PC-9 (cell line): ENCODE measurements around the gene ARIH1. TPM values are rescaled to one million over a fixed set of nuclear protein-coding genes. Genes with fewer than 3 reads are reported as not detected.
"Not testable (repeated sequence)": the region's sequence is repeated elsewhere in the genome, so short reads cannot be mapped to it uniquely, and the experiment has no call there.

Experiments
- BruUV-seq: library from RNA; stranded (reverse); fragments of 400-500 nt; replicated peaks from 2 replicates; lab custom pipeline; 2021; lab: Mats Ljungman, UMichigan
- CTCF ChIA-PET: fragments of 300-600 bp; sonication (Branson Sonifier 250); formaldehyde crosslinking; loops from one replicate; lab custom pipeline; 2022; ENCODE audit warnings: antibody characterized with exemption; lab: Charles Lee
- POLR2A ChIA-PET: fragments of 300-600 bp; sonication (Branson Sonifier 250); formaldehyde crosslinking; loops from one replicate; lab custom pipeline; 2022; ENCODE audit warnings: antibody characterized with exemption; ENCODE audit not compliant: unreplicated experiment; lab: Charles Lee
- DNase-seq, 2 experiments: peaks; one replicate each; pipeline versions ENCODE4 v3.0.0 to v3.0.0-alpha.2; 2015 to 2022; ENCODE audit warnings: mixed read lengths in 1 of 2
- H2AFZ ChIP-seq: fragments of 200-600 bp; sonication (generic); 2 replicates; pipeline ENCODE4 v1.8.1; 2017; ENCODE audit warnings: antibody characterized with exemption
- H3F3A ChIP-seq: fragments of 200-600 bp; sonication (generic); 2 replicates; pipeline ENCODE4 v1.8.1; 2017; ENCODE audit warnings: antibody characterized with exemption, mild to moderate bottlenecking, low read depth; ENCODE audit not compliant: insufficient read depth
- H3K27ac ChIP-seq: fragments of 200-600 bp; sonication (generic); 2 replicates; pipeline ENCODE4 v1.6.1; 2016; ENCODE audit warnings: mixed run types
- H3K27me3 ChIP-seq: fragments of 200-600 bp; sonication (generic); 2 replicates; pipeline ENCODE4 v1.6.1; 2016; ENCODE audit warnings: low read depth, mixed run types; ENCODE audit not compliant: insufficient read depth
- H3K36me3 ChIP-seq: fragments of 200-600 bp; sonication (generic); 2 replicates; pipeline ENCODE4 v1.6.1; 2016; ENCODE audit warnings: low read depth, mixed run types
- H3K4me1 ChIP-seq: fragments of 200-600 bp; sonication (generic); replicated peaks from 2 replicates; pipeline ENCODE4 v1.6.1; 2016; ENCODE audit warnings: mixed run types; ENCODE audit not compliant: insufficient read depth
- H3K4me2 ChIP-seq: fragments of 200-600 bp; sonication (generic); 2 replicates; pipeline ENCODE4 v1.6.1; 2017; ENCODE audit warnings: mixed run types
- H3K4me3 ChIP-seq: fragments of 200-600 bp; sonication (generic); 2 replicates; pipeline ENCODE4 v1.6.1; 2016; ENCODE audit warnings: mixed run types
- H3K79me2 ChIP-seq: fragments of 200-600 bp; sonication (generic); 2 replicates; pipeline ENCODE4 v1.6.1; 2017; ENCODE audit warnings: low read depth, mixed run types
- H3K9me2 ChIP-seq: fragments of 200-600 bp; sonication (generic); 2 replicates; pipeline ENCODE4 v1.8.1; 2017; ENCODE audit warnings: mild to moderate bottlenecking; ENCODE audit not compliant: insufficient read depth
- H3K9me3 ChIP-seq: fragments of 200-600 bp; sonication (generic); 2 replicates; pipeline ENCODE4 v1.8.1; 2016; ENCODE audit warnings: low read depth; ENCODE audit not compliant: insufficient read depth
- H4K20me1 ChIP-seq: fragments of 200-600 bp; sonication (generic); 2 replicates; pipeline ENCODE4 v1.8.1; 2017; ENCODE audit not compliant: insufficient read depth
- EZH2 ChIP-seq: fragments of 200-600 bp; sonication (generic); IDR thresholded peaks from 2 replicates; pipeline ENCODE4 v1.8.0; 2017; ENCODE audit warnings: antibody characterized with exemption, low read depth
- intact Hi-C: fragments of 100-400 bp; cut with micrococcal nuclease; formaldehyde crosslinking; loops from one replicate; pipeline ENCODE4 v1.10.0; 2022; ENCODE audit not compliant: unreplicated experiment
- total RNA-seq: library from RNA; stranded (reverse); gene quantifications from 2 replicates; pipeline ENCODE4 v1.2.3, GENCODE V29; 2021
- TF ChIP-seq, protein P1 (sequence below): fragments of 200-600 bp; sonication (generic); conservative IDR thresholded peaks from 2 replicates; pipeline ENCODE4 v1.6.1; 2017; ENCODE audit warnings: mixed run types, antibody characterized with exemption, mild to moderate bottlenecking, moderate library complexity

ARIH1 gene
- total RNA-seq, 1 experiment from 2014 or later: 144 TPM

DNA sequence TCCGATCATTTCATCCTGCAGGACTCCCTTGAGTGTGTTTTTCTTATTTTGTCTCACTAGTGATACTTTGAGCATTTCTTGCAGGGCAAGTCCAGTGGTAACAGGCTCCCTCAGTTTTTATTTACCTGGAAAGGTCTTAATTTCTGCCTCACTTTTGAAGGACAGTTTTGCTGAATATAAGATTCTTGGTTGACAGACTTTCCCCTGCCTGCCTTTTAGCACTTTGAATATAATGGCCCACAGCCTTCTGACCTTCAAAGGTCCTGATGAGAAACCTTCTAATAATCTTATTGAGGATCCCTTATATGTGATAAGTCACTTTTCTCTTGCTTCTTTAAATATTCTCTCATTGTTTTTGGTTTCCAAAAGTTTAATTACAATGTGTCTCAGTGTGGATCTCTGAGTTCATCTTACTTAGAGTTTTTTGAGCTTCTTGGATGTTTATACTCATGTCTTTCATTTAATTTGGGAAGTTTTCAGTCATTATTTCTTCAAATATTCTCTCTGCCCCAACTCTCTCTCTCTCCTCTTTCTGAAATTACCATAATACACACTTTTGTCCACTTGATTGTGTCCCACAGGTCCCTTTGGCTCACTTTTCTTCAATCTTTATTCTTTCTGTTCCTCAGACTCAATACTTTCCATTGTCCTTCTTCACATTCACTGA, 36.3 kb upstream of the ARIH1 start:
- BruUV-seq: no TSS peak
- DNase-seq: no peak
- Histone ChIP-seq H3K27me3 (0 out of 2 replicates have a peak, but pooled peaks cover 13% of the 10 kb centered on the region), H2AFZ (no peak overlapping the region), H3K9me3 (peaks cover 11% of the 10 kb centered on the region; the same call in 1 of the 2 replicates), H3K4me2 (no peak overlapping the region), H3K4me1 (no peaks in the 10 kb centered on the region), H3K9me2 (no peaks in the 10 kb centered on the region), H3K36me3 (no peaks in the 10 kb centered on the region), H3K27ac (no peak overlapping the region), H3F3A (no peaks in the 10 kb centered on the region), H3K79me2 (no peaks in the 10 kb centered on the region), H4K20me1 (no peaks in the 10 kb centered on the region), H3K4me3 (no peak overlapping the region)
- ChIA-PET CTCF (no interaction called here), POLR2A (no interaction called here)
- TF ChIP-seq, protein P1, sequence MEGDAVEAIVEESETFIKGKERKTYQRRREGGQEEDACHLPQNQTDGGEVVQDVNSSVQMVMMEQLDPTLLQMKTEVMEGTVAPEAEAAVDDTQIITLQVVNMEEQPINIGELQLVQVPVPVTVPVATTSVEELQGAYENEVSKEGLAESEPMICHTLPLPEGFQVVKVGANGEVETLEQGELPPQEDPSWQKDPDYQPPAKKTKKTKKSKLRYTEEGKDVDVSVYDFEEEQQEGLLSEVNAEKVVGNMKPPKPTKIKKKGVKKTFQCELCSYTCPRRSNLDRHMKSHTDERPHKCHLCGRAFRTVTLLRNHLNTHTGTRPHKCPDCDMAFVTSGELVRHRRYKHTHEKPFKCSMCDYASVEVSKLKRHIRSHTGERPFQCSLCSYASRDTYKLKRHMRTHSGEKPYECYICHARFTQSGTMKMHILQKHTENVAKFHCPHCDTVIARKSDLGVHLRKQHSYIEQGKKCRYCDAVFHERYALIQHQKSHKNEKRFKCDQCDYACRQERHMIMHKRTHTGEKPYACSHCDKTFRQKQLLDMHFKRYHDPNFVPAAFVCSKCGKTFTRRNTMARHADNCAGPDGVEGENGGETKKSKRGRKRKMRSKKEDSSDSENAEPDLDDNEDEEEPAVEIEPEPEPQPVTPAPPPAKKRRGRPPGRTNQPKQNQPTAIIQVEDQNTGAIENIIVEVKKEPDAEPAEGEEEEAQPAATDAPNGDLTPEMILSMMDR: no peak
- no peak for TF ChIP-seq EZH2
- intact Hi-C loops: no loop called here

DNA sequence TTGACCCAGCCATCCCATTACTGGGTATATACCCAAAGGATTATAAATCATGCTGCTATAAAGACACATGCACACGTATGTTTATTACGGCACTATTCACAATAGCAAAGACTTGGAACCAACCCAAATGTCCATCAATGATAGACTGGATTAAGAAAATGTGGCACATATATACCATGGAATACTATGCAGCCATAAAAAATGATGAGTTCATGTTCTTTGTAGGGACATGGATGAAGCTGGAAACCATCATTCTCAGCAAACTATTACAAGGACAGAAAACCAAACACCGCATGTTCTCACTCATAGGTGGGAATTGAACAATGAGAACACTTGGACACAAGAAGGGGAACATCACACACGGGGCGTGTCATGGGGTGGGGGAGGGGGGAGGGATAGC, 31.3 kb upstream of the ARIH1 start:
- H3K27me3 ChIP-seq: not testable (repeated sequence)

DNA sequence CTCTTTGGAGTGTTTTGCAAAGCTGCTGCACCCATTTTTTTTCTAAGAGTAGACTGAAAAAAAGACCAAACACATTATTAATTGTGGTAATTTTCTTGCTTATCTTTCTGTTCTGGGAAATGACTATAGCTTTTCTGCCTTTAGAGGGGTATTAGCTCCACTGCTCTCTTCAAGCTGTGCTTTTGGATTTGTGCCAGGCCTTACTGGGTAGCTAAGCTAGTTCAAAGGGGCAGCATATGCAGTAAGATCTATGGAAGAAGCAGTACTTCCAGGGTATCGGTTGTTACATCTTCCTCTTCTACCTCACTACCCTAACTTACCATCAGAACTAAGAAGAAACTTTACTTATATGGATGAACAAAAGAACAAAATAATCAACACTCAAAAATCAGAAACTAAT, 28.7 kb upstream of the ARIH1 start:
- no peaks in the 10 kb centered on the region for H3K9me3 ChIP-seq
- no TSS peak for BruUV-seq
- H3K27ac ChIP-seq: no peak overlapping the region
- H3K4me2 ChIP-seq: no peak overlapping the region
- intact Hi-C loops: no loop called here
- H3K4me1 ChIP-seq: no peaks in the 10 kb centered on the region
- H3K36me3 ChIP-seq: no peaks in the 10 kb centered on the region
- TF ChIP-seq, protein P1: no peak
- no peak for TF ChIP-seq EZH2
- CTCF ChIA-PET: interaction anchor here (0.5 to 0.6 kb wide), 2 partner anchors 9 to 229 kb away, joined by 3 to 7 read pairs; no protein-coding TSS in a partner anchor
- H2AFZ ChIP-seq: no peak overlapping the region
- H3K27me3 ChIP-seq: no peaks in the 10 kb centered on the region
- H3K4me3 ChIP-seq: no peak overlapping the region
- POLR2A ChIA-PET: no interaction called here
- H3K79me2 ChIP-seq: no peaks in the 10 kb centered on the region
- no peaks in the 10 kb centered on the region for H4K20me1 ChIP-seq
- DNase-seq: no peak
- H3F3A ChIP-seq: no peaks in the 10 kb centered on the region
- no peaks in the 10 kb centered on the region for H3K9me2 ChIP-seq

More for the DNA sequence above, 31.3 kb upstream of the ARIH1 start:
- H3K36me3 ChIP-seq, H3K4me2 ChIP-seq, H2AFZ ChIP-seq, H3K79me2 ChIP-seq, intact Hi-C loops, H3K9me2 ChIP-seq, CTCF ChIA-PET, H3F3A ChIP-seq, H4K20me1 ChIP-seq, H3K27ac ChIP-seq, POLR2A ChIA-PET, H3K4me1 ChIP-seq, H3K9me3 ChIP-seq, H3K4me3 ChIP-seq, DNase-seq, BruUV-seq: not testable (repeated sequence)
